Stimulated activated CD8-positive, alpha-beta memory T cell treated with anti-CD3 and anti-CD28 coated beads, Interleukin-4, amount 100 ng/mL, for 4 hours (primary cell): ENCODE results near the gene HMGCS2.
"Not testable (repeated sequence)": the region's sequence is repeated elsewhere in the genome, so short reads cannot be mapped to it uniquely, and the experiment has no call there.

Experiments
- DNase-seq, 2 donors: peaks; one replicate each; pipeline ENCODE4 v3.0.0-alpha.2; 2020; ENCODE audit warnings: low read depth in 2 of 2, low spot score in 1 of 2

Gene HMGCS2

DNA sequence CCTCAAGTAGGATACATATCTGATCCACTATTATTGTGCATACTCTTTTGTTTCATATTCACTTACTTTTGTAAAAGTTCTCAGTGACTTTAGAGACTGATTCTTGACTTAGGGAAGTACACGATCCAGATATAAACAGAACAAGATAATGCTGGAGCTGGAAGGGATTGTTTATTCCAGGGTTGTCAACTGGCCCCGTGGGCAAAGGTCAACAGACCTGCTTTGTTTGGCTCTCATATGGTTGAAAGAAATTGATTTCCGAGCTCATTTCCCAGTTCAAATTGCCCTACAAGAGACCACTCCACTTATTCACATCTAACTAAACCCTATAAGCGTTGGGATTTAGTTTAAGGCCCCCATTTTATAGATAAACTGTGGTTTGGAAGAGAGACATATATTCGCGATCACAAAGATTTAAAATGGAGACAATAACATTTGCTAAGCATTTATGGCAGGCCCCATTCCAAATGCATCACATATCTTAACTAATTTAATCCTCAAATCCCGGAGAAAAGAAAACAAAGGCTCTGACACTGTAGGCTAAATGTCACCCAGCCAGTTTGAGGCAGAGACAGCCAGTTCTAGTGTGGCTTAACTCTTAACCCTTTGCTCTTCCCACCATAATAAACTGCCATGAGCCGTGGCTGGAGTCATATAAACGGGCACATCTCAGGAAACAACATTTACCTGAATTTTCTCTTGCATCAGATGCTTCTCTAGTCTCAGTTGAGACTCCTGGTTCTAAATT lies 21.9 kb upstream of the HMGCS2 start:
- no peak for DNase-seq

DNA sequence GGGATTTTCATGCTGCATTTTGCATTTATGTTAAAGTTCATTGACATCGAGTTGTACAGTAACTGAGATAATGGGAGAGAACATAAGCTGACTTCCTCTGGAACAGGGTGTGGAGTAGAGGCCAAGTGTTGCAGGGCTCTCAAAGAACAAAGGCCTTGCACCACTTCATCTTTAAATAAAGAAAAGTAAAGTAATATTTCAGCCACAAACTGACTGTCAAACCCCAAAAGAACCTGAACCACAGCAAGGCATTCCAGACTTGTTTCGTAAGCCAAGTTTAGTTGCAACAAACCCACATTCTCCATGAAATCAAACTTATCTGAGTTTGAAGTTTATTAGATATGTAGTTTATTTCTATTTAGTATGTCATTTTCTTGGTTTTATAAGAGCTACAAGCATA lies 19.1 kb upstream of the HMGCS2 start:
- DNase-seq: no peak

DNA sequence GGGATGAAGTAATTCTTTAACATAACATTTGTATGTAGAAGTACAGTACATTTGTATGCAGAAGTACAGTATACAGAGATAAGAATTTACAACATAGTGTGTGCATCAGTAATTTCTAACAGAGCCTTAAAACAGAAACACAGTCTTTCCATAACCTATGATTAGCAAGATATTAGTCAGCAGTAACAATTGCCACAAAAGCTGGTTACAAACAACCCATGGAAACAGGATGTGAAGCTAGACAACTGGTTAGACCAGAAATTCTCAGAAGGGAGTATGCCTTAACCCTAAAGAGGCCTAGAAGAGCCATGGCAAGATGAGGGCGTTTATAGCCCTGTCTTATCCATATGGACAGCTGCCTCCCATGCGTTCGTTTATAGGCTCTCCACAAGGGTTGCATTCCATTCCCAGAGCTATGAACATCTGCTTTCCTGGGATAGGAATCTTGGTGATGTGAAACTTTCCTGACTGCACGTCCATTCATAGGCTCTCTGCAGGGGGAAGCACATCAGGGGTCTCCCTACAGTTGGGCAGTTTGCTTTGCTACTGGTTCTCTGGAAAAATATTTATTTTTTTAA lies 17.9 kb upstream of the HMGCS2 start:
- not testable (repeated sequence) for DNase-seq

DNA sequence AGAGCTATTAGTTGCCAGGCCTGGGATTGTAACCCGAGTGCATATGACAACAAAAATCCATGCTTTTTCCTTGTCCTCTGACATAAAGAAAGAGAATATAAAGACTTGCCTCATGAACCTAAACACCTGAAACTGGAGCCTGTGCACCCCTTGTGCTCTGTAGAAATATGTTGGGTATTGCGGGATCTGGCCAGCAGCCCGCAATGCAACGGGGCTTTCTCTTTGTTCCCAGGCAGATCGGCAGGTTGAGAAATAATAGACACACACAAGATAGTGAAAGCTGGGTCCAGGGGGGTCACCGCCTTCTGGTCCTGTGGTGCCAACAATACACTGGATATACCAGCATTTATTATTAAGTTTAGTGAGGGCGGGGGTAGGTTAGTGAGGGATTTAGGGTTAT lies 17.3 kb upstream of the HMGCS2 start:
- not testable (repeated sequence) for DNase-seq

DNA sequence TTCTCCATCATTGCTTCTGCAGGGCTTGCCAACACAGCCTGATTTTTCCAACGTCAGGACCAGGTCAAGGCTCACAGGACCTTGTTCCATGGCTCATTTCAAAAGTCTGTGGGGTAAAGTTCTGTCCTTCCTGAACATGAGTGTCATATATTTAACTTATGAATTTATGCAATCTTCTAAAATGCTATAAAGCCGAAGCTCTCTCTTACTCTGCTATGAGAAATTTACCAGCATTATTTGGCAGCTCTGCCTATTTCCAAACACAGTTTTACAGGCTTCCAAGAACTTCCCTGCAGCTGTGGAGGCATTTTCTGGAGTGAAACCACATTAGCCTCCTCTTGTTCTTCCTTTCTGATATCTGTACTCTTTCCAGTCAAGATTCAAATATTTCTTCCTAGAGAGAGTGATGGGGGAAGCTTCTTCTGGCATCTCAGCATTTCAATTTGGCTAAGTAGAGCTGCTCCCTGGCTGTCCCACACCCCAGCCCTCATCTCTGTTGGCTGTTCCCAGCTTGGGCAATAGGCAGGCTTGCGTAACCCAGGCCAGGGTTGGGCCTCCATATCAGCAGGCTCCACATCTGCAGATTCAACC lies 15.6 kb upstream of the HMGCS2 start:
- DNase-seq: no peak

DNA sequence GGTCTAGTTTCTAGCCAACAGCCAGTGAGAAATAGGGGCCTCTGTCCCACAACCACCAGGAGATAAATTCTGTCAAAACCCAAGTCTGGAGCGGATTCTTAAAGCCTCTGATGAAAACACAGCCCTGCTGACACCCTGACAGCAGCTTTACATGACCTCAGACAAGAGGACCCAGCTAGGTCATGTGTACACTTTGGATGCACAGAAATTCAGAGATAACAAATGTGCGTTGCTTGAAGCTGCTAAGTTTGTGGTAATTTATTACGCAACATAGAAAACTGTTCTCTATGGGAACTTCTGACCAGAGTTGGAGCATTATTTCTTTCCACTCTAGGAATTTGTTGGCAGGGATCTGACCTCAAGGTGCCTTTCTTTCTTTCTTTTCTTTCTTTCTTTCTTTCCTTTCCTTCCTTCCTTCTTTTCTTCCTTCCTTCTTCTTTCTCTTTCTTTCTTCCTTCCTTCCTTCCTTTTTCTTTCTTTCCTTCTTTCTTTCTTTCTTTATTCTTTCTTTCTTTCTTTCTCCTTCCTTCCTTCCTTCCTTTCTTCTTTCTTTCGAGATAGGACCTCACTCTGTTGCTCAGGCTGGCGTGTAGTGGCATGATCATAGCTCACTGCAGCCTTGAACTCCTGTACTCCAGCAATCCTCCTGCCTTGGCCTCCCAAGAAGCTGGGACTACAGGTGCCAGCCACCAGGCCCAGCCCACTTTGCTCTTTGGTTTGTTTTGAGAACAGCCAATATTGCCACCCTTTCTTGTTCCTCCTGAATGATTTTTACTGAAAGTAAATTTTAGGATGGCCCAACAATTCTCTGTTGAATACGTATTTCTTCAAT lies 14.9 kb upstream of the HMGCS2 start:
- no peak for DNase-seq

DNA sequence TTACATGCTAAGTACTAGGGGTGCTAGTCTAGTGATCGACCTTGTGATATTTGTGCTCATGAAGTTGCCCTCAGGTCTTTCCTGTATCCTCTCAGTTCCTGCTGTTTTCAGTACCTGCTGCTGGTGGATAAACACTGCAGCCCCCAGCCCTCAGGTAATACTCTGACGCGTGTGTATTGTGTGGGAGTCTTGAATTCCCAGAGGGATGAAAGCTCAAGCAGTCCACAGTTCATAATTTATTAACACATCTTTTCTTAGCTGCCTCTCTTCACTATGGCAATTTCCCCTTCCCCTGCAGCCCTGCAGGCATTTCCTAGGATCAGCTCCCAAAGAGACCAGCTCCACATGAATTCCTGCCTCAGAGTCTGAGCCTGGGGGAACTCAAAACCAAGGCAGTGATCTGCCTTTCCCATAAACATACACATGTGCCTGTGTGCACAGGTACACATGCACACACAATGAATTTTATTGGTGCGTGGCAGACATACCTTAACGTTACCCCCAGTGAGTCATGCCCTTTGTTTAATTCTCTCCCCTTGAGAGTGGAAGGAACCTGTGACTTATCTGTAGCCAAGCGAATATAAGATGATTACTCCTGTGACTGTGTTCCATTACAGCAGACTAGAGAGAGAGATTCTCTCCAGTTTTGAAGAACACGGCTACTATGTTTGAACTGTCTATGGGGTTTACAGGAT lies 14.1 kb upstream of the HMGCS2 start:
- DNase-seq: no peak

DNA sequence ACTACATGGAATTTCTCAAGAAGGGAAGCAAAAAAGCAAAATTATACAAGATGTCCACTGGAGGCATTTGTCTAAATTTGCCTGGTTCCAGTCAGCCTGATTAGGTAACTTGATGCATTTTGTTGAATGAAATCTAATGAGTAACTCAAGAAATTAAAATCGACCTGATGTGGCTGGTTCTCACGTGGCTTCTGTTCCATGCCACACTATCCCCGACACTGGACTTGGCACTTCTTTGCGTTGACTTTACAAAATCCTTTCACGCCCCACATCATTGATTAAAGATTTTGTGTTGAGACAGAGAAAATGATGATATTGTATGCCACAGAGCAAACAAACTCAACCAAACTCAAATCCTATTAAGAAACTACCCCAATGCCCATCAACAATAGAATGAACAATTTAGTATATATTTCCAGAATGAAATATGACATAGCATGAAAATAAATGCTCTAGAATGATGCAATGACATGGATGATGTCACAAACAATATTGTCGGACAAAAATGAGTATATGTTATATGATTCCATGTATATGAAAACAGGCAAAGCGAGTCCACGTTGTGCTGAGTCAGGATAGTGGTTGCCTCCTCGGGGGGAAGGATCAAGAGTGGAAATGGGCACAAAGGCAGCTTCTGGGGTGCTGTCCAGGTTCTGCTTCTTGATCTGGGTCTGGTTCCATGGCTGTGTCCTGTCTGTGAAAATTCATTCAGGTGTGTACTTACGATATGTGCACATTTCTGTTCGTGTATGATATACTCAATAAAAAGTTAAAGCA lies 12.9 kb upstream of the HMGCS2 start:
- no peak for DNase-seq

DNA sequence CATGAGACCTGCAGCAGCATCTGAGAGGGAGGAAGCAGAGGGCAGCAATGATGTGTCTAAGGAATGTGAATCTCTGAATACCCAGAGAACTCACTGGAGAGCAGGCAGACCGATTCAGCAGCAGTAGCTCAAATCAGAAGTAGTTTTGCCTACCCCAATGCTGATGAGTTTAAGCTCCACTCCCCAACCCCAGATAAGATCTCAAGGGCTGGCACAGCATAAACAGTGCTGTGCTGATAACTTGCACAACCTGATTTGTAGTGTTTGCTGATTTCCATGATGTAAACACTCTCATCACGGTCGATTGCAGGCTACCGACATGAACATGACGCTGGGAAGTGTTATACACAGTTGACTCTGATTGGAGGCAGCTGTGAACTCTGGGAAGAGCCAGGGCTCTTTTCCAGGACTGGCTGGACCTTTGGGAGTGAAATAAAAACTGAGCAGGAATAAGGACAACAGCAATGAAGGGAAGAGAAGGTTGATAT lies 11.2 kb upstream of the HMGCS2 start:
- DNase-seq: no peak

DNA sequence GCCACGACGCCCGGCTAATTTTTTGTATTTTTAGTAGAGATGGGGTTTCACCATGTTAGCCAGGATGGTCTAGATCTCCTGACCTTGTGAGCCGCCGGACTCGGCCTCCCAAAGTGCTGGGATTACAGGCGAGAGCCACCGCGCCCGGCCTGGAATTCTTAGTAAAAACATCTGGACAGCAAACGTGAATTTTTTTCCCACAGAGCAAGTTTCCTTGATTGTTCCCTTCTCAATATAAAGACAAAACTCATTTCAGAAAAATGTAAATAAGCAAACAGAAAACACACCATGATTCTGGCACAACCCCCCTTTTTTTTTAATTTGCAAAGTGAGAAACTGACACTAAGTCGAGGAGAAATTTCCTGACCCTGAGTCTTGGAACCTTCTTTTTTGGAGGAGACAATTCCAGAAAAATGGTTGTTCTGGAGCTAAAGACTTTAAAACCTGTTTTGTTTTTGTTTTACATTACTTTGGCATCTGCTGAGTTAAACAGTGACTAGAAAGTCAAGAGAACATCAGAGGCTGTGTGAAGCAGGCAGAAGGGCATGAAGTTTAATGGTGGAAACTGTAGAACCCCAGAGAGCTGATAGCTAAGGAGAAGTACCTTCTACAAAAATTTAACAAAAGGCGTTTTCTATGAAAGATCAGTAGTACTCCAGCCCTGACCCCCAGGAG lies 10.3 kb upstream of the HMGCS2 start:
- DNase-seq: no peak

DNA sequence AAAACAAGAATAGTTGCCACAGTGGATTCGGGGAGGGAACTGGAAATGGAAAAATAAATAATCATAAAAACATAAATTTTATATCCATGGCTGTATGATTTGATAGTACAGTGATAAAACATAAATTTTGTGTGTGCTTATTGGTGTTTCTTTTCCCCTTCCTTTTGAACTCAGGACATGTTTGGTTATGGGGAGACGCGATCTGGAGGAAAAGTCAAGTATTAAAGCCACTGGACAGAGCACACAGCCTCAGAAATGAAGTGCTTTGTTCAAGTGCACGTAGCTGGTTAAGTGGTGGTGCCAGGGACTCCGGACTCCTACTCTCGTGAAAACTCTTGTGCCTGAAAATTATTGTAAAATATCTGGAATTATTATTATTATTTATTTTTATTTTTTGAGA lies 9.7 kb upstream of the HMGCS2 start:
- no peak for DNase-seq

DNA sequence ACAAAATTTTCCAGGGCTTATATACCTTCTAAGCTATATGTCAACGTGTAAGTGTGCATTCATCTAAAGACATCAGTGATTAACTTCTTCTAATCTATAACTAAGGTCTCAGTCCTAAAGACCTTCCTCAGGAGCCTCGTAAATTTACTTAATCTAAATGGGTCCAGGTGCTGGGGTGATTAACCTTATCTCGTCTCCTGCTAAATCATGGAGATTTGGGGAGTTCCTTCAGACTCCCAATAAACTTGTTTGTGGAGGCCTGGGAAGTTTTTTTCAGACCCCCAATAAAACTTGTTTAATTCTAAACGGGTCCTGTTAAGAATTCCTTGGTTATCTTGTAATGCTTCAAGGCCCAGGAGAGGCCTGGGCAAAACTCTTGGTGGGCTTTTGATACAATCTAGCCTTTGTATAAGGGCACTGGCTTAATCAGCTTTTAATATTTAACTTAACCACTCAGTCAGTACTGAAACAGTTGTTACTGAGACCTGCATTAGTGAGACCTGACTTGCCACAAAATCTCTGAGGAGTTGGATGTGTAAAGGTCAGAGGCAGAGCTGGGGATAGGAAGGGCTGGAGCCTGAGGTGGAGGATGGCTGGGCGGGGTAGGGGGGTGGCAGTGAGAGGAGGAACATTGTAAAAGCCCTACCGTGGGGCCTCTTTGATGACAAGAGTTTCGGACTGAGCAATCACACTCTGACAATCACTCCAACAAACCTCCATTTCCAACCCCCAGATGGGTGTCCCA lies 6.2 kb upstream of the HMGCS2 start:
- DNase-seq: no peak

DNA sequence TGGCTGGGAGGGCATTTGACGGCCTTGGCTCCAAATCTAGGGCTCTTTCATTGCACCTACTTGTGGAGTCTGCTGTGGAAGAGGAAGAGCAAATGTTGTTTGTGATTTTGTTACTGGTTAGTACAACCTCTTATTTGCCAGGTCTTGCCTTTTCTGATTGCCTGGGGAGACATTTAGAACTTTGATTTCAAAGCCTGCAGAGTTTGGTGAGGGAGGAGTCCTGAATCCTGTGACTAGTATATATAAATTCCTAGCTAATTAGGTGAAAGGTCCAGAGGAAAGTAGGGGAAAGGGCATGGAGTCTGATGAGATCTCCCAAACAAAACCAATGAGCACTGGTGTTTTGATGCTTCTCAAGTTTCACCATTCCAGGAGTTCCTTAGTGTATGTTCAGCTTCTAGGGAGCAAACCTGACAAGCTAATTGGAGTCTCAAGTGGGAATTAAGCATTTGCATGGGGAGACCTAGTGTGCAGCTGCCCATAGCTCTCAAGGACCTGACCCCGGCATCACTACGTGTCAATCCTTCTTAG lies 5.1 kb upstream of the HMGCS2 start:
- DNase-seq: no peak

DNA sequence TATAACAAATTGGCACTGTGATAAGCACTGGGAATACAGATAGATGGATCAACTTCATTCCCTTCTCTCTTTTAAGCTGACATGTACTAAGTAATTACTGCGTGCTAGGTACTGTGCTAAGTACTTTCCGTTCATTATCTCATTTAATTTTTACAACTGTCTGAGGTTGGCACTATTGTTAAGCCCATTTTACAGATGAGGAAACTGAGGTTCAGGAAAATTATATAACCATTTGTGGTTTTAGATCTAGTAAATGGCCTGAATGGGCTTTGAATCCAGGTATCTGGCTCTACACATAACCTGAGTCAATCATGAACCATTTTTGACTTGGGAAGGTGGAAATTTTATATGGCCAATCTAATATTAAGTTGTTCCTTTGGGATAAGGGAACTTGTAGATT lies 3.6 kb upstream of the HMGCS2 start:
- no peak for DNase-seq

DNA sequence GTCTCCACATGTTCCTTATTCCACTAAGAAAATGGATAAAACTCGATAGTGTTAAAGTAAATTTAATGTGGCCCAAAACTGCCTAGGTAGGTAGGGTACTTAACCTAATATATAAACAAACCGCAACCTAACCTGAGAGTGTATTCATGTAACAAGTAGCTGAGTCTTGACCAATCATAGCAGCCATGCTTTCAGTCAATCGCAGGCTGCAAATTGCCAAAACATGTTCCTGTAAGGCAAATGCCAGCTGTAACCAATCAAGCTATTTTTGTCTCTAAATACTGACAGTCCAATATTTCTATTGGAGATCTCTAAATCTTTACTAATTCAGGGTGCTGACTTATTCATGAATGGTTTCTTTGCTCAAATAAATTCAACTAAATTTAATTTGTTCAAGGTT lies 3.1 kb upstream of the HMGCS2 start:
- DNase-seq: no peak

DNA sequence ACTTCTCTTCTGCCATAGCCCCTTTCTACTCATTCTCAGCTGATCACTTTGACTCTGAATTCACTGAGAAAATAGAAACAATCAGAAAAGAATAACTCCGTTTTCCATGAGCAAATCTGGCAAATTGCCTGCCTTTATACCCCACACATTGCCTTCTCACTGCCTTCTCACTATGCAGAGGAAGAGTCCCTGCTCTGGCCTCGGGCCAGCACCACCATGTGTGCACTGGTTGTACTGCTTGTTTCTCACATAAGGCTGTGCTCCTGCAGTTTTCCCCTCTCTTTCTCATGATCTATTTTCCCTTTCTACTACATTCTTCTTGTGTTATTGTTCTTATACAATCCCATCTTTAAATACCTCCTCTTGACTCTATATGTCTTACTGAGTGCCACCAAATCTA lies 2.3 kb upstream of the HMGCS2 start:
- DNase-seq: no peak

DNA sequence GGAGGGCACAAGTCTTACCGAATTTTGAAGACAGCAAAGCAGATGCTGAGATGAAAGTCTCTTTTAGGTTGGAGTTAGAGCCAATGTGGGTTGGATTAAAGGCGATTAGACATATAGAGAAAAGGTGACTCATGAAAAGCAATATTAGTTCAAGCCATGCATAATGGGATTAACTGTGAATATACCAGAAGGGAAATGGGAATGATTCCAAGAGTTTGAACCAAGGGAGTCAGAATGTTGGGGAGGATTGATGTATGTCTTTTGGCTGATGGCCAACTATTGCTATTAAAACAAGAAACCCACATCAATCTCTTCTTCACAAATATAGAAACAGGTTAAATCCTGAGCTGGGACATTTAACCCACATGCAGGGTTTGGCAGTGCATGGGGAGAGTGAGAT lies 1.2 kb downstream of the HMGCS2 start:
- no peak for DNase-seq

DNA sequence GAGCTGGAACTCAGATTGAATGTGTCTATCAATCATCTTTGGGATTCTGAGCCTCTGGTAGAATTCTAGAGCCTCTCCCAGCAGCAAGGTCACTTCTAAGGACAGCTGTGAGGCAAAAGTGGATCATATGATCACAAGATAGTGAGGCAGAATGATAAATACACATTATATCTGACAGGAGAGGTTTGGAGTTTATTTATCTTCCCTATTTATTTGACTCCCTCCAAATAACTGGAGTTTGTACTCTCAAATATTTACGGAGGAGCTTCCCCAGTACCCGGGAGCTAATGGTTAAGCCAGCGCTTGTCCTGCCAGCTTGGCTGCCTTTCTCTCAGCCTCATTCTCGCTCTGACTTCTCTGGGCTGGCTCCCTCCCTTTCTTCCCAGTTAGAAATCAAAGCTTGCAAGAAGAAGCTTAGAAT lies 2.3 kb downstream of the HMGCS2 start:
- DNase-seq: no peak

DNA sequence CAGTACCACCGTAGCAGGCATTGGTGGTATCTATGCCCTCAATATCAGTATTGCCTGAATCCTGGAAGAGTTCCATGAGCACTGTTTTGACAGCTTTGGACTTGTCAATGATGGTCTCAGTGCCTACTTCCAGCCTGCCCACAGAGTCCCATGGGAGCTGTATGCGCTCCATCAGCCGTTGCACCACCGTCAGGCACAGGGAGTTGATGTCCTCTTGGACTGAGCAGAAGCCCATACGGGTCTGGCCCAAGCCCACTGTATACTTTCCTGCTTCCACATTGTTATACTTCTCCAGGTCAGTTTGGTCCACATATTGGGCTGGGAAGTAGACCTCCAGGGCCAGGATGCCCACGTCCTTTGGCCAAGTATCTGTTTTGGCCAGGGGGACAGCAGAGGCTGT lies 4.5 kb downstream of the HMGCS2 start:
- no peak for DNase-seq
